ENCODE data around the gene SPOCK1. TPM values are rescaled to one million over a fixed set of nuclear protein-coding genes. Genes with fewer than 3 reads are reported as not detected.
"Not testable (repeated sequence)": the region's sequence is repeated elsewhere in the genome, so short reads cannot be mapped to it uniquely, and the experiment has no call there.

SPOCK1 gene
- total RNA-seq, 1 donor, result 231 TPM

GRCh38 chr5:137394380-137394779 lies 104.7 kb downstream of the SPOCK1 start:
- no peak for TF ChIP-seq CTCF (IDR thresholded peaks at IDR 0.05; ENCODE audit: extremely low read depth, low read depth, low read length)
- H3K4me3 ChIP-seq (ENCODE audit: insufficient read depth, low read length), result no peak overlapping the region
- no peak overlapping the region for H2AFZ ChIP-seq (ENCODE audit: low read length)
- H4K20me1 ChIP-seq (ENCODE audit: insufficient read depth, low read length), result peaks cover 67% of the 10 kb centered on the region
- H3K36me3 ChIP-seq (ENCODE audit: insufficient read depth, low read length), result no peaks in the 10 kb centered on the region
- H3K4me2 ChIP-seq (ENCODE audit: insufficient read depth, low read length), result no peak overlapping the region
- H3K79me2 ChIP-seq (ENCODE audit: insufficient read depth, low read length), result peaks cover 37% of the 10 kb centered on the region
- no peaks in the 10 kb centered on the region for H3K27me3 ChIP-seq (ENCODE audit: insufficient read depth, low read length)
- H3K9me3 ChIP-seq (ENCODE audit: low read depth, low read length), result no peaks in the 10 kb centered on the region
- DNase-seq (ENCODE audit: insufficient read length, low spot score, missing footprints), result no peak
- no peak overlapping the region for H3K27ac ChIP-seq (ENCODE audit: low read depth, low read length)
- H3K4me1 ChIP-seq (ENCODE audit: insufficient read depth, low read length), result peaks cover 12% of the 10 kb centered on the region

GRCh38 chr5:137393196-137393993 lies 105.7 kb downstream of the SPOCK1 start:
- Histone ChIP-seq H4K20me1 (ENCODE audit: insufficient read depth, low read length) (peaks cover 71% of the 10 kb centered on the region), H2AFZ (ENCODE audit: low read length) (no peak overlapping the region), H3K4me3 (ENCODE audit: insufficient read depth, low read length) (no peak overlapping the region), H3K27ac (ENCODE audit: low read depth, low read length) (no peak overlapping the region), H3K9me3 (ENCODE audit: low read depth, low read length) (no peaks in the 10 kb centered on the region), H3K4me2 (ENCODE audit: insufficient read depth, low read length) (no peak overlapping the region), H3K4me1 (ENCODE audit: insufficient read depth, low read length) (peaks cover 12% of the 10 kb centered on the region), H3K27me3 (ENCODE audit: insufficient read depth, low read length) (no peaks in the 10 kb centered on the region), H3K36me3 (ENCODE audit: insufficient read depth, low read length) (no peaks in the 10 kb centered on the region), H3K79me2 (ENCODE audit: insufficient read depth, low read length) (peaks cover 41% of the 10 kb centered on the region)
- no peak for TF ChIP-seq CTCF (IDR thresholded peaks at IDR 0.05; ENCODE audit: extremely low read depth, low read depth, low read length)
- DNase-seq (ENCODE audit: insufficient read length, low spot score, missing footprints), result no peak

GRCh38 chr5:137392261-137392660 lies 106.9 kb downstream of the SPOCK1 start:
- H4K20me1 ChIP-seq (ENCODE audit: insufficient read depth, low read length), result peaks cover 68% of the 10 kb centered on the region
- peaks cover 35% of the 10 kb centered on the region for H3K79me2 ChIP-seq (ENCODE audit: insufficient read depth, low read length)
- DNase-seq (ENCODE audit: insufficient read length, low spot score, missing footprints), result no peak
- no peak overlapping the region for H3K4me3 ChIP-seq (ENCODE audit: insufficient read depth, low read length)
- H3K36me3 ChIP-seq (ENCODE audit: insufficient read depth, low read length), result no peaks in the 10 kb centered on the region
- peaks cover 12% of the 10 kb centered on the region for H3K4me1 ChIP-seq (ENCODE audit: insufficient read depth, low read length)
- no peaks in the 10 kb centered on the region for H3K9me3 ChIP-seq (ENCODE audit: low read depth, low read length)
- no peak overlapping the region for H3K27ac ChIP-seq (ENCODE audit: low read depth, low read length)
- no peak for TF ChIP-seq CTCF (IDR thresholded peaks at IDR 0.05; ENCODE audit: extremely low read depth, low read depth, low read length)
- H3K27me3 ChIP-seq (ENCODE audit: insufficient read depth, low read length), result no peaks in the 10 kb centered on the region
- H2AFZ ChIP-seq (ENCODE audit: low read length), result no peak overlapping the region
- H3K4me2 ChIP-seq (ENCODE audit: insufficient read depth, low read length), result no peak overlapping the region

- peaks cover 28% of the 10 kb centered on the region for H3K79me2 ChIP-seq (ENCODE audit: insufficient read depth, low read length)
- not testable (repeated sequence) for H3K36me3 ChIP-seq (ENCODE audit: insufficient read depth, low read length); H3K27ac ChIP-seq (ENCODE audit: low read depth, low read length); H3K27me3 ChIP-seq (ENCODE audit: insufficient read depth, low read length); H2AFZ ChIP-seq (ENCODE audit: low read length); H3K4me3 ChIP-seq (ENCODE audit: insufficient read depth, low read length); H3K4me2 ChIP-seq (ENCODE audit: insufficient read depth, low read length); DNase-seq (ENCODE audit: insufficient read length, low spot score, missing footprints); H3K9me3 ChIP-seq (ENCODE audit: low read depth, low read length)
- H3K4me1 ChIP-seq (ENCODE audit: insufficient read depth, low read length), result peaks cover 12% of the 10 kb centered on the region
- H4K20me1 ChIP-seq (ENCODE audit: insufficient read depth, low read length), result peaks cover 64% of the 10 kb centered on the region
These were observed 108.1 kb downstream of the SPOCK1 start for GRCh38 chr5:137391044-137391443.
